Measurements from ENCODE around the gene MAGED1.

GRCh38 chrX:51893931-51894696 lies 691 bp downstream of the MAGED1 start:
- TF ChIP-seq, protein P1, sequence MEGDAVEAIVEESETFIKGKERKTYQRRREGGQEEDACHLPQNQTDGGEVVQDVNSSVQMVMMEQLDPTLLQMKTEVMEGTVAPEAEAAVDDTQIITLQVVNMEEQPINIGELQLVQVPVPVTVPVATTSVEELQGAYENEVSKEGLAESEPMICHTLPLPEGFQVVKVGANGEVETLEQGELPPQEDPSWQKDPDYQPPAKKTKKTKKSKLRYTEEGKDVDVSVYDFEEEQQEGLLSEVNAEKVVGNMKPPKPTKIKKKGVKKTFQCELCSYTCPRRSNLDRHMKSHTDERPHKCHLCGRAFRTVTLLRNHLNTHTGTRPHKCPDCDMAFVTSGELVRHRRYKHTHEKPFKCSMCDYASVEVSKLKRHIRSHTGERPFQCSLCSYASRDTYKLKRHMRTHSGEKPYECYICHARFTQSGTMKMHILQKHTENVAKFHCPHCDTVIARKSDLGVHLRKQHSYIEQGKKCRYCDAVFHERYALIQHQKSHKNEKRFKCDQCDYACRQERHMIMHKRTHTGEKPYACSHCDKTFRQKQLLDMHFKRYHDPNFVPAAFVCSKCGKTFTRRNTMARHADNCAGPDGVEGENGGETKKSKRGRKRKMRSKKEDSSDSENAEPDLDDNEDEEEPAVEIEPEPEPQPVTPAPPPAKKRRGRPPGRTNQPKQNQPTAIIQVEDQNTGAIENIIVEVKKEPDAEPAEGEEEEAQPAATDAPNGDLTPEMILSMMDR (IDR thresholded peaks at IDR 0.05) = no peak
- no peak for TF ChIP-seq POLR2A (IDR thresholded peaks at IDR 0.05)

Data from ovary (tissue), 3 donors.